Nephron progenitor cell (in vitro differentiated cells): ENCODE data around the gene MCTP1.

Experiments
- DNase-seq: peaks from one replicate; pipeline ENCODE4 v3.0.0; 2021
- H3K27ac Mint-ChIP-seq: 2 replicates; pipeline ENCODE4 v1.8.0; 2021; ENCODE audit warnings: mild to moderate bottlenecking, moderate library complexity, mixed read lengths
- H3K27me3 Mint-ChIP-seq: 2 replicates; pipeline ENCODE4 v1.8.0; 2021; ENCODE audit warnings: mild to moderate bottlenecking, low read depth, mixed read lengths; ENCODE audit not compliant: poor library complexity
- H3K36me3 Mint-ChIP-seq: 2 replicates; pipeline ENCODE4 v1.8.0; 2021; ENCODE audit warnings: low read depth, mixed read lengths
- H3K4me1 Mint-ChIP-seq: 2 replicates; pipeline ENCODE4 v1.8.0; 2021; ENCODE audit warnings: mixed read lengths
- H3K4me3 Mint-ChIP-seq: 2 replicates; pipeline ENCODE4 v1.8.0; 2021; ENCODE audit warnings: mild to moderate bottlenecking, moderate library complexity, mixed read lengths
- H3K9me3 Mint-ChIP-seq: 2 replicates; pipeline ENCODE4 v1.8.0; 2021; ENCODE audit warnings: mild to moderate bottlenecking, moderate library complexity, mixed read lengths
- CTCF ChIP-seq: fragments of 200-600 bp; sonication (generic); IDR thresholded peaks from 2 replicates; pipeline ENCODE4 v1.5.0; 2021; ENCODE audit warnings: antibody characterized with exemption

The MCTP1 gene

GRCh38 chr5:94754824-94755223 lies 530.1 kb downstream of the MCTP1 start:
- Mint-ChIP-seq H3K4me3 (no peak overlapping the region), H3K36me3 (no peaks in the 10 kb centered on the region), H3K27ac (no peak overlapping the region), H3K4me1 (no peaks in the 10 kb centered on the region), H3K9me3 (no peaks in the 10 kb centered on the region), H3K27me3 (no peaks in the 10 kb centered on the region)
- TF ChIP-seq CTCF = no peak
- no peak for DNase-seq

DNA sequence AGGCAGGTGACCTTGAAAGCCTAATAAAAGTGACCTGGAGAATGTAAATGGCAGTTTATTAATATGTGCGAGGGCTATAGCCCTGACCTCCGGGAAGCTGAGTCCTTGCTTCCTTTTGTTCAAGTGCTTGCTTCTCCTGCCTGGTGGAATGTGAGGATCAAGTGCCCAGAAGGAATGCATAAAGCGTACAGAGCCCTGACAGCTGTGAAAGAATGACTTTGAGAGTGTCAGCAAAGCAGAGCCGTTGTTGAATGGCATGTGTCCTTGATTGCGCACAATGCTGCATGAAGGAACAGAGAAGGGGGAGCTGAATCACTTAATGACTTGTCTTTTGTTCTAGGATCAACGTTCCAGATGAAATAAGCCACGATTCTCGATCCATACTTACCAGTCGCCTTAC lies 533.4 kb downstream of the MCTP1 start:
- no peak for DNase-seq
- no peak for TF ChIP-seq CTCF
- H3K27ac Mint-ChIP-seq = no peak overlapping the region
- H3K36me3 Mint-ChIP-seq = no peaks in the 10 kb centered on the region
- H3K4me1 Mint-ChIP-seq = no peaks in the 10 kb centered on the region
- H3K9me3 Mint-ChIP-seq = no peaks in the 10 kb centered on the region
- no peaks in the 10 kb centered on the region for H3K27me3 Mint-ChIP-seq
- no peak overlapping the region for H3K4me3 Mint-ChIP-seq

- no peaks in the 10 kb centered on the region for H3K9me3 Mint-ChIP-seq
- H3K27me3 Mint-ChIP-seq = no peaks in the 10 kb centered on the region
- no peak overlapping the region for H3K27ac Mint-ChIP-seq
- no peaks in the 10 kb centered on the region for H3K36me3 Mint-ChIP-seq
- no peak for TF ChIP-seq CTCF
- no peak for DNase-seq
- no peak overlapping the region for H3K4me3 Mint-ChIP-seq
- no peaks in the 10 kb centered on the region for H3K4me1 Mint-ChIP-seq
These were observed 534.2 kb downstream of the MCTP1 start for GRCh38 chr5:94750681-94751080.

DNA sequence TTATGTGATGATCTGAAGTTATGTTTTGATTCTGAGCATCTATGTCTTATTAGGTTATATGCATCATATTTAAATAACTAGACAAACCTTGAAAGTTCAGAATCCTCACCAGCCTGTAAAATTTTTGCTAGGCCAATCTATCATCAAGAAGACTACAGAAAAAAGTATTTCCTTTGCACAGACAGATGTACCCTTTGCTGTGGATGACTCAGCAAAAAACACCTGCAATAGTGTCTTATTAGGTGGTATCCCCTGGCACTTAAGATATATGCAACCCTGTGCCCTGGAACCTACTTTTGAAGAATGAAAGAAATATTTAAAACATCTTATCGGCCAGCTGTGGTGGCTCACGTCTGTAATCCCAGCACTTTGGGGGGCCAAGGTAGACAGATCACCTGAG lies 535.9 kb downstream of the MCTP1 start:
- Mint-ChIP-seq H3K27ac (no peak overlapping the region), H3K36me3 (no peaks in the 10 kb centered on the region), H3K4me1 (no peaks in the 10 kb centered on the region), H3K9me3 (no peaks in the 10 kb centered on the region), H3K4me3 (no peak overlapping the region), H3K27me3 (no peaks in the 10 kb centered on the region)
- DNase-seq = no peak
- TF ChIP-seq CTCF = no peak

DNA sequence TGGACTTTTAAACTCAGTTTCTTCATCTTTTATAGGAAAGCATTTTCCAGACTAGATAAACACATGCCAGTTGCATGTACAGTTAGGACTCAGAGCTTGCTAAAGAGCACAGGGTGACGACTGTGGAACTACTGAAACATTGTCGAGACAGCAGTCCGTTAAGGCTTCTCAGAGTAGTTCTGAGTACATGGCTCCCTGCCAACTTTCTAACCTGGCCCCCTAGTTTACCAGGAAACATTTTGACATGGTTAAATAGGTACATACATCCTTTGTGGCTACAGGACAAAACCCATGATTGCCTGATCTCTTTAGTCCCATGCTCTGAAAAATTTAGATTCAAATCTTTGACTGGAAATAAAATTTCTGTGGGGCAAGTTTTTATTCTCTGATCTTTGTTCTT lies 536.7 kb downstream of the MCTP1 start:
- DNase-seq = no peak
- no peaks in the 10 kb centered on the region for H3K27me3 Mint-ChIP-seq
- no peaks in the 10 kb centered on the region for H3K4me1 Mint-ChIP-seq
- H3K9me3 Mint-ChIP-seq = no peaks in the 10 kb centered on the region
- H3K4me3 Mint-ChIP-seq = no peak overlapping the region
- H3K27ac Mint-ChIP-seq = no peak overlapping the region
- TF ChIP-seq CTCF = no peak
- H3K36me3 Mint-ChIP-seq = no peaks in the 10 kb centered on the region

- H3K27ac Mint-ChIP-seq = no peak overlapping the region
- H3K4me3 Mint-ChIP-seq = no peak overlapping the region
- H3K36me3 Mint-ChIP-seq = no peaks in the 10 kb centered on the region
- no peaks in the 10 kb centered on the region for H3K9me3 Mint-ChIP-seq
- no peak for DNase-seq
- H3K4me1 Mint-ChIP-seq = no peaks in the 10 kb centered on the region
- no peaks in the 10 kb centered on the region for H3K27me3 Mint-ChIP-seq
- TF ChIP-seq CTCF = no peak
These were observed 537.5 kb downstream of the MCTP1 start for GRCh38 chr5:94747371-94747770.
